OCI-LY3 (cell line): ENCODE measurements around the gene ZNF326.

Experiments
- CTCF ChIP-seq: fragments of 200-600, 300-600 bp; sonication (generic); IDR thresholded peaks from 2 replicates; pipeline ENCODE4 v1.5.1; 2014; ENCODE audit warnings: antibody characterized with exemption, low read length, low read depth
- EZH2phosphoT487 ChIP-seq: fragments of 200-600 bp; shearing (Covaris generic); IDR thresholded peaks from 2 replicates; pipeline ENCODE4 v1.6.1; 2018; ENCODE audit warnings: antibody characterized with exemption, mixed run types, low read depth

- TF ChIP-seq EZH2phosphoT487 = no peak
- no peak for TF ChIP-seq CTCF
Measured at GRCh38 chr1:89955311-89956205, 39.4 kb upstream of the ZNF326 start.
